Mammary epithelial cell (primary cell): ENCODE data around the gene LRP8.

Source experiments
- CTCF ChIP-seq, 2 donors: IDR thresholded peaks in 1 of 2; conservative IDR thresholded peaks in 1 of 2; 2 replicates each; pipeline ENCODE4 v1.5.1; 2011 to 2012; ENCODE audit warnings: inconsistent platforms in 2 of 2, low read length in 2 of 2, mild to moderate bottlenecking in 2 of 2, control low read depth in 1 of 2, low read depth in 1 of 2; ENCODE audit not compliant: insufficient read depth in 1 of 2; ENCODE audit errors: extremely low read depth in 1 of 2
- EZH2 ChIP-seq: IDR thresholded peaks from 2 replicates; pipeline ENCODE4 v1.6.1; 2012; ENCODE audit warnings: low read length, inconsistent platforms, borderline replicate concordance

DNA sequence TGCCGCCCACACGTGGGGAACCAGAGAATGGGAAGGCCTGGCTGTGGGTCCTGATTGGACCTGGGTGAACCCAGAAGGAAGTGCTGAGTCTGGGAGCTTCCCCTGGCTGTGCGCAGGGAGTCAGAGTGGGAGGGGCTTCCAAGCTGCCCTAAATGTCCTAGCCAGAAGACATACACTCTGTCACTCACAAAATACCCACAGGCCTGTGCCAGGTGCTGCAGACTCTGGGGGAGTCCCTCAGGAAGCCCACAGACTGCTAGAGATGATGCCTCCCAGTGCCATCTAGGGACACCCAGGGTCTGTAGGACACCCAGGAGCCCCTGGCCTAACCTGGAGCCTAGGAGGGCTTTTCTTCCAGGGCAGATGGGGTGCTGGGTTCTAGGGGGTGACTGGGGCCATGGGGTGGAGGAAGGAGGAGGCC is 33.7 kb upstream of the LRP8 start:
- TF ChIP-seq CTCF (conservative IDR thresholded peaks at IDR 0.05 in 1 of 2, IDR thresholded peaks at IDR 0.05 in 1 of 2; ENCODE audit: extremely low read depth in 1 of 2, insufficient read depth in 1 of 2, low read depth in 1 of 2, low read length in 2 of 2) (no peak), EZH2 (no peak)
